Hematopoietic multipotent progenitor cell treated with erythropoietin and hydrocortisone succinate and interleukin-3 and kit ligand, for 8 days (in vitro differentiated cells): ENCODE data around the gene ABCB8.
A peak's percentile ranks its signal among the peaks of the same experiment; 100 is the strongest.

Experiments
- DNase-seq: peaks from one replicate; pipeline ENCODE4 v3.0.0-alpha.2; 2015

Gene ABCB8

GRCh38 chr7:151088856-151089699, 60.8 kb downstream of the ABCB8 start:
- DNase-seq, result peak; percentile 62

DNA sequence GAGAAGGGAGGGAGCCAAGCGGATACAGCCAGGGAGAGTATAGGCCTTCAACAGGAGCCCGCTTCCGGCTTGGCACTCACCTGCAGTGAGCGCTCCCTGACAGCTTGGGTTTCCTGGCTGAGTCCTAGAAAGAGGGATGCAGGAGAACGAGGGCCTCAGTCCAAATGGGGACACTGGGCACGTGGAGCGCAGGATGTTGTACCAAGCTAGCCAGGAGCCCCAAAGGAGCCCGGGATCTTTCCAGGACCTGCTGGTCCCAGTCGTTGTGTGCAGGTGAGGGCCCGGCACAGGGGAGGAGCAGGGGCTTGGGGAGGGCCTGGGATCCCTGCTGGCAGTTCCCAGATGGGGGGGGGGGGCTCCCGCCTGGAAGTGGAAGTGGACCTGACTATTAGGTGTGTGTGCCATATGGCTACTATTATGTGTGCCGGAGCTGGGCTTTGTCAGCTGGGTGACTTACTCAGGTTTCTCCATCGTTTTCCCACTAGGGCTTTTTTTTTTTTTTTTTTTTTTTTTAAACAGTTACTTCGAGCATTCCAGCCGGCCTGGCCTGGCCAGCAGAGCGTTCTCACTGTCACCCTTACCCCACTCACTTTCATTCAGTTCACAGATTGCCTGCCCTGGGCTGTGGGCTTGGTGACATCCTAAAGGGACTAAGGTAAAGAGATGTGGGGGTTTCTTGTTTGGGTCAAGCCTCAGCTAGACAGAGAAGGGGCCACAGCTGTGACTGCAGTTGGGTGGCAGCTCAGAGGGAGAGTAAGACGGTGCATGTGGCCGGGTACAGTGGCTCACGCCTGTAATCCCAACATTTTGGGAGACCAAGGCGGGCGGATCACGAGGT, 61.9 kb downstream of the ABCB8 start:
- no peak for DNase-seq

GRCh38 chr7:151091003-151091402, 62.8 kb downstream of the ABCB8 start:
- DNase-seq, result no peak

DNA sequence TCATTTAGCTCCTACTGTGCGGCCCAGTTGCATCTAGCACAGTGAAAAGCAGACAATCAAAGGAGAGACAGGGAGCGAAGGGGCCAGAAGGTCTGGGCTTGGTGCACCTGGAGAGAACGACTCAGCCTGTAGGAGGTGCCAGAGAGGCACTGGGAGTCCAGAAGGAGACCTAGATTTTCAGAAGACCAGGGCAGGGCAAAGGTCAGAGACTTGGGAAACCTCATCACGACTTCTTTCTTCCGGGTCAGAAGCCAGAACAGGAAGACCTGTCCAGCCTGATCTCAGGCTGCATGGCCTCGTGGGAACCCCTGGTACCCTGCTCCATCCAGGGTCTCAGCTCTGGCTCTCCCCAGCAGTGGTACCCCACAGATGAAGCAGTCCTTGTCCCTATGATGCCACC, 63.2 kb downstream of the ABCB8 start:
- peak; percentile 41 for DNase-seq

DNA sequence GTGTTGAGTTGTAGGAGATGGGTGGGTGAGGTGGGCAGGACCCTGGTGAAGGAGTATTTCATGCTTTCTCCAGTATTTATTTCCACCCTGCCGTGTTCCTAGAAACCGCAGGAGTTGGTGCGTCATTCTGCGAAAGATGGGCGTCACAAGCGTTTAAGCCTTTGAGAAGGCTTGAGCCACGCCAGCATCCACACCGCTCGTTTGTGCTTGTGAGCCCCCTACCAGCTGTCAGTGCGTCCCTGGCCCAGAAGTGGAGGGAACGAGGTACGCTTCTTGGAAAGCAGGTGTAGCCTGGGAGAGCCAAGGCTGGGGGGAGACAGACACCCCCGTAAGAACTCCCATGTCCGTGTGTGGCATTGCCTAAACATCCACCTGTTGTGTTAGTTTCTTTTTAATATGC, 63.7 kb downstream of the ABCB8 start:
- DNase-seq, result no peak

DNA sequence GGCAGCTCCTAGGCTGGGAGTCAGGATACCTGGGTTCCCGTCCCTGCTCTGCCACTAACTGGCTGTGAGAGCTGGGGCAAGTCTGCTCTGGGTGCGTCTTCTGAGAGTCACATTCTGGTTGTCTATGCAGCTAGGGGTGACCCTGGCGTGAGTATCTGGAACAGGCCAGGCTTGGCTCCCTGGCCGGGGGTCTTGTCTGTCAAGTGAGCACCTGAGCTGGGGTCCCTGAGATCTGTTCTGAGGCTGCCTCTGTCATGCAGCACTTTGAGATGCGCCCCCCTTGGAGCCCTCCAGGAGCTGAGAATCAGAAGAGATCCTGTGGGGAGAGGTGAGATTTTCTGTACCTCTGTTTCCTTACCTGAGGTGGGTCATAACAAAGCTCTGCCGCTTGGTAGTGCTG, 65.5 kb downstream of the ABCB8 start:
- no peak for DNase-seq

- no peak for DNase-seq
Measured at GRCh38 chr7:151094675-151095074, 66.4 kb downstream of the ABCB8 start.

DNA sequence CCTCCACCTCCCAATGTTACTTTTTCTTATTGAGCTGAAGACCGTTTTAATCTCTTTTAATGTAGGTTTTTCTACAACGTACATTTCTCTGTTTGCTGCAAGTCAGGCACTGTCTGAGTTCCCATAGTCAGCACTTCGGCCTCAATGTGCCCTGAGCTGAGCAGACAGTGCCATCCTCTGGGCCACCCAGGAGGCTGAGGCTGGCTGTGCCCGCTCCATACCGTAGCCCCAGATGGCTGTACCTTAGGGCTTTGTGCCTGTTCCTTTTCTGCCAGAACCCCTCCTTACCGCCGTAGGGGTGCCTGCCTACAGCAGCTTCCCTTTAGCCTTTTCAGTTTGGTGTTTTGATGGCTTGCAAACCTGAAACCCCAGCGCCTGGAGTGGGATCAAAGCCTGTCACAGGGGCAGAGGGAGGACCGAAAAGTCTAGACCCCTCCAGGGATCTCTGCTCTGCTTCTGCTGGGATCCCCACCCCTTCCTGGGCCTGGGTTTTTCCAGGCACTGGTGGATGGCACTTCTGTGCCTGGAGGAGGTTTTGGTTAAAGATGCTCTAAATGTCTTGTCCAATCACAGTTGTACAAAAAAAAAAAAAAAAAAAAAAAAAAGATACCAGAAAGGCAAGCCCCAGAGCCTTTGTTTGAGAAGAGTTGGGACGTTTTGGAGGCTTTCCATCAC, 67.0 kb downstream of the ABCB8 start:
- DNase-seq, result no peak

GRCh38 chr7:151095828-151096475, 67.7 kb downstream of the ABCB8 start:
- no peak for DNase-seq
